ENCODE data around the gene DCST1. TPM values are rescaled to one million over a fixed set of nuclear protein-coding genes. Genes with fewer than 3 reads are reported as not detected.
A peak's percentile ranks its signal among the peaks of the same experiment; 100 is the strongest.

Gene DCST1
- total RNA-seq, 1 experiment from 2014 or later: 0.22 TPM

GRCh38 chr1:155016231-155016831, 17.3 kb upstream of the DCST1 start:
- POLR2A ChIA-PET (ENCODE audit: unreplicated experiment): interaction anchor here (0.6 to 0.7 kb wide), 3 partner anchors 9 to 76 kb away, joined by 4 to 5 read pairs (median 4); no protein-coding TSS in a partner anchor
- Histone ChIP-seq H4K20me1 (ENCODE audit: insufficient read depth) (peaks cover 17% of the 10 kb centered on the region), H3K4me3 (no peak overlapping the region), H2AFZ (no peak overlapping the region), H3F3A (ENCODE audit: insufficient read depth, low read depth) (peaks cover 37% of the 10 kb centered on the region), H3K36me3 (ENCODE audit: low read depth) (no peaks in the 10 kb centered on the region), H3K27ac (peak overlapping the region; percentile 53), H3K79me2 (ENCODE audit: low read depth) (peaks cover 4% of the 10 kb centered on the region; the same call in 1 of the 2 replicates), H3K27me3 (ENCODE audit: insufficient read depth, low read depth) (no peaks in the 10 kb centered on the region), H3K9me3 (ENCODE audit: insufficient read depth, low read depth) (no peaks in the 10 kb centered on the region), H3K4me1 (replicated peaks; ENCODE audit: insufficient read depth) (peaks cover 28% of the 10 kb centered on the region), H3K4me2 (no peak overlapping the region), H3K9me2 (ENCODE audit: insufficient read depth) (no peaks in the 10 kb centered on the region)
- DNase-seq: no peak
- CTCF ChIA-PET: interaction anchor here (1.0 to 1.5 kb wide), 2 partner anchors 14 to 46 kb away, joined by 7 to 17 read pairs; partner anchors contain the start of genes SHC1 and ZBTB7B
- BruUV-seq (replicated peaks): no TSS peak
- TF ChIP-seq EZH2 (IDR thresholded peaks at IDR 0.05; ENCODE audit: low read depth) (no peak), CTCF (conservative IDR thresholded peaks at IDR 0.05) (no peak)
- intact Hi-C loops (cut with micrococcal nuclease; ENCODE audit: unreplicated experiment): loop anchor here (2.0 kb wide), 3 partner anchors 28 to 56 kb away; partner anchors contain the start of genes PYGO2 and SHC1

GRCh38 chr1:155017041-155017945, 16.3 kb upstream of the DCST1 start:
- TF ChIP-seq CTCF (conservative IDR thresholded peaks at IDR 0.05) (peak; percentile 93), EZH2 (IDR thresholded peaks at IDR 0.05; ENCODE audit: low read depth) (no peak)
- Histone ChIP-seq H3K27me3 (ENCODE audit: insufficient read depth, low read depth) (no peaks in the 10 kb centered on the region), H3K9me3 (ENCODE audit: insufficient read depth, low read depth) (no peaks in the 10 kb centered on the region), H3K4me2 (peak overlapping the region; percentile 75), H3K4me3 (peak overlapping the region; percentile 37; the same call in 1 of the 2 replicates), H3K27ac (peak overlapping the region; percentile 53), H4K20me1 (ENCODE audit: insufficient read depth) (peaks cover 9% of the 10 kb centered on the region), H3K9me2 (ENCODE audit: insufficient read depth) (no peaks in the 10 kb centered on the region), H3K4me1 (replicated peaks; ENCODE audit: insufficient read depth) (peaks cover 36% of the 10 kb centered on the region), H3K79me2 (ENCODE audit: low read depth) (peaks cover 4% of the 10 kb centered on the region; the same call in 1 of the 2 replicates), H2AFZ (no peak overlapping the region), H3F3A (ENCODE audit: insufficient read depth, low read depth) (peaks cover 33% of the 10 kb centered on the region), H3K36me3 (ENCODE audit: low read depth) (no peaks in the 10 kb centered on the region)
- no TSS peak for BruUV-seq (replicated peaks)
- intact Hi-C loops (cut with micrococcal nuclease; ENCODE audit: unreplicated experiment): loop anchor here (1.0 to 2.0 kb wide), 5 partner anchors 15 to 56 kb away; partner anchors contain the start of genes CKS1B, PYGO2, SHC1 and ZBTB7B
- peak; percentile 91 to 99 for DNase-seq
- ChIA-PET CTCF (interaction anchor here (0.6 to 1.5 kb wide), 6 partner anchors 10 to 47 kb away, joined by 4 to 17 read pairs (median 7); partner anchors contain the start of genes SHC1 and ZBTB7B), POLR2A (ENCODE audit: unreplicated experiment) (interaction anchor here (0.5 to 0.7 kb wide), 4 partner anchors 18 to 1404 kb away, joined by 3 to 4 read pairs (median 4); partner anchors contain the start of gene FLAD1)

GRCh38 chr1:155017946-155018316, 15.7 kb upstream of the DCST1 start:
- peaks cover 5% of the 10 kb centered on the region; the same call in 1 of the 2 replicates for H4K20me1 ChIP-seq (ENCODE audit: insufficient read depth)
- H3K9me2 ChIP-seq (ENCODE audit: insufficient read depth): no peaks in the 10 kb centered on the region
- H3K9me3 ChIP-seq (ENCODE audit: insufficient read depth, low read depth): no peaks in the 10 kb centered on the region
- peak overlapping the region; percentile 75 for H3K4me2 ChIP-seq
- H3K27ac ChIP-seq: peak overlapping the region; percentile 21
- ChIA-PET CTCF (interaction anchor here (0.6 to 1.5 kb wide), 2 partner anchors 34 to 47 kb away, joined by 4 to 17 read pairs; partner anchors contain the start of gene SHC1), POLR2A (ENCODE audit: unreplicated experiment) (interaction anchor here (0.5 kb wide), 1 partner anchor 1404 kb away, joined by 4 read pairs; no protein-coding TSS in a partner anchor)
- H3K27me3 ChIP-seq (ENCODE audit: insufficient read depth, low read depth): no peaks in the 10 kb centered on the region
- no peaks in the 10 kb centered on the region for H3K36me3 ChIP-seq (ENCODE audit: low read depth)
- intact Hi-C loops (cut with micrococcal nuclease; ENCODE audit: unreplicated experiment): loop anchor here (1.0 to 2.0 kb wide), 5 partner anchors 16 to 57 kb away; partner anchors contain the start of genes CKS1B, PYGO2, SHC1 and ZBTB7B
- TF ChIP-seq EZH2 (IDR thresholded peaks at IDR 0.05; ENCODE audit: low read depth) (no peak), CTCF (conservative IDR thresholded peaks at IDR 0.05) (no peak)
- no peak for DNase-seq
- no peak overlapping the region for H2AFZ ChIP-seq
- peak overlapping the region; percentile 37; the same call in 1 of the 2 replicates for H3K4me3 ChIP-seq
- H3K79me2 ChIP-seq (ENCODE audit: low read depth): peaks cover 4% of the 10 kb centered on the region; the same call in 1 of the 2 replicates
- H3K4me1 ChIP-seq (replicated peaks; ENCODE audit: insufficient read depth): peaks cover 43% of the 10 kb centered on the region
- peaks cover 33% of the 10 kb centered on the region for H3F3A ChIP-seq (ENCODE audit: insufficient read depth, low read depth)
- TSS peak; percentile 20 for BruUV-seq (replicated peaks)
